Endothelial cell of hepatic sinusoid (primary cell): ENCODE data around the gene TVP23A.
"Not testable (repeated sequence)": the region's sequence is repeated elsewhere in the genome, so short reads cannot be mapped to it uniquely, and the experiment has no call there.

Experiments
- in situ Hi-C: cut with HindIII; loops from 2 replicates; pipeline ENCODE4 v1.10.0; 2017; ENCODE audit warnings: low sequenced_read_pairs

The TVP23A gene

DNA sequence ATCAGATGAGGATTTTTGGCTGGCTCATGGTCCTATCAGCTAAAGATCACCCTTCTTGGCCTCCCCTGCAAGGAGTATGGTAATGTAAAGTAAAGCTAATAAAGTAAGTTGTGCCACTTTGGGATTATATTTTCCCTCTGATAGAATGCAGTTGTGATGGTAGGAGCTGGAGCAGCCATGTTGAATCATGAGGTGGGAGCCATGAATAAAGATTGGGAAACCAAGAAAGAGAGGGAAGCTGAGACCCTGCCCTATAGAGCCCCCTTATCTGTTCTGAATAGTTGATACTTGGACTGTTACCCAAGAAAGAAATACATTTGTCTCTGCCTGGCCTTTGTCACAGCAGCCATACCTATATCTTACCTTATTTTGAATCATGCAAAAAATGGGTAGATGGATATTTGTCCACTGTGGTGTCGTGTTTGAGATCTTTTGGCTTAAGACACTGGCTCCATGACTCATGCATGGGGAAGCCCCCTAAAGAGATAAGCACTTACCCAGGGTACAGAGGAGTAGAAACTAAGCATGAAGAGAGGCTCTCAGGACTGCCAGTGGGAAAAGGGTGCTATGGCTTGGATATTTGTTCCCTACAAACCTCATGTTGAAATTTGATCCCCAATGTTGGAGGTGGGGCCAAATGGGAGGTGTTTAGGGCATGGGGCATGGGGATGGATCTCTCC lies 17.7 kb upstream of the TVP23A start:
- in situ Hi-C loops = no loop called here

DNA sequence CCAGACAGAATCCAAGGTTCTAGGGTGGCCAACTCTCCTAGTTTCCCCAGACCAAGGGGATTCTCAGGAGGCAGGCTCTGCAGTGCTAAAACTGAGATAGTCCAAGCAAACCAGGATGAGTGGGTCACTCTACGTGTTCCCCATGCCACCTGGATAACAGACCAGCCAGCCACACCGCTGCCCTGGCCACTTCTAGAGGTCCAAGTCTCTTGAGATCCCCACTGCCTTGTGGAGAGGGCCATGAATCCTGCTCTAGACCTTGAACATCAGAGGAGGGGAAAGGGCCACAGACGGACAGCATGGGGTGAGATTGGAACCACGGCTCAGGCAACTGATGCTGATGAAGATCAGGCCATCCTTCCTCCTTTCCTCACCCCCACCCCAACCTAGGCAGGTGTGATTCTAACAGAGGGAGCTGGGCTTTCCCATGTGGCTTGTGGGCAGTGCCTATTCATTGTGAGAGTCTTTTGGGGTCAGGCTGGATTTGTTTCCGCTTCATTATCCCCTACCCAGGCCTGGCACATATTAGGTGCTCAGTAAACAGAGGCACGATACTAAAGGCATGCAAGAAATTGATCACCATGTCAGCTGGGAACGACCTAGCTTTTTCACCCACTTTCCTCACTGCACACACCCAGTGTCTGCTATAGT lies 16.8 kb upstream of the TVP23A start:
- in situ Hi-C loops = no loop called here

DNA sequence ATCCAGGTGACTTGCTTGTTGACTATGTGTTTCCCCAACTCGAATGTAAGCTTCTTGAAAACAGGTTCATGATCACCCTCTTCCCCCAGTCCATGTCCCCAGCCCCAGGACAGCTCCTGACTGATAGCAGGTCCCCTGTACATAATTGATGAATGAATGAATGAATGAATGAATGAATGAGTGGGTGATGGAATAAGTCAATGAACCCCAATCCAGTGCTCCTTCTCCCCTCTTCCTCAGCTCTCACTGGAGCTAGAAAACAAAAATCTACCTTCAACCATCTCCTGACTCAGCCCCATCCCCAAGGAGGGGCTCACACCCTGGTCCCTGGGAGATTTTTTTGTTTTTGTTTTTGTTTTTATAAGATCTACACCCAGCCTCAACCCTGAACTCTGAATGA lies 16.2 kb upstream of the TVP23A start:
- in situ Hi-C loops = no loop called here

DNA sequence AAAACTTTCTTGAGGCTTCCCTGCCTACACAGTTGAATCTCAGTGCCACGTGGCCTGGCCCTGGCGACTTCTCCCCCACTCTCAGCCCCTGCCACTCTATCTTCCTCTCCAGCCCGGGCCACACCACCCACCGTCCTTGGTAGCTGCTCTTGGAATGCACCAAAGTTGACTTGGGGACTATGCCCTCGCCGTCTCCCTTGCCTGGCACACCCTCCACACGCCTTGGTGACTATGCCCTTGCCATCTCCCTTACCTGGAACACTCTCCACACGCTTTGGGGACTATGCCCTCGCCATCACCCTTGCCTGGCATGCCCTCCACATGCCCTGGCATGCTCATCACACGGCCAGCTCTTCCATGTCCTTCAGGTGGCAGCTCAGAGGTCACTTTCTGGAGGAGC lies 15.5 kb upstream of the TVP23A start:
- in situ Hi-C loops = no loop called here

DNA sequence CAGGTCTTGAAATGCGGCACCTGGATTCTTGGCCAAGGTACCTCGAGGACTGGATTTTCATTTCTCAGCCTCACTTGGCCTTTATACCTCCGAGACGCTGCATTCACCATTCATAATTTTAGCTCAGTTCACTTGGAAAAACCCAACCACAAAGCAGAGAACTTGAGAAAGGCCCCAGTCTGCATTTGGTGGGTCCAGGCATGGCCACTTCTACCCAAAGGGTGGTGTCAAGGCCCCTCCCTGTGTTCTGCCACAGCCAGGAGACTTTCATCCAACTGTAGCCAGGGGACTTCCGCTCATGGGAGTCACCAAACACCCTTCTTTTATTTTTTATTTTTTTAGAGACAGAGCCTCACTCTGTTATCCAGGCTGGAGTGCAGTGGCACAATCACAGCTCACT lies 14.7 kb upstream of the TVP23A start:
- in situ Hi-C loops = no loop called here

DNA sequence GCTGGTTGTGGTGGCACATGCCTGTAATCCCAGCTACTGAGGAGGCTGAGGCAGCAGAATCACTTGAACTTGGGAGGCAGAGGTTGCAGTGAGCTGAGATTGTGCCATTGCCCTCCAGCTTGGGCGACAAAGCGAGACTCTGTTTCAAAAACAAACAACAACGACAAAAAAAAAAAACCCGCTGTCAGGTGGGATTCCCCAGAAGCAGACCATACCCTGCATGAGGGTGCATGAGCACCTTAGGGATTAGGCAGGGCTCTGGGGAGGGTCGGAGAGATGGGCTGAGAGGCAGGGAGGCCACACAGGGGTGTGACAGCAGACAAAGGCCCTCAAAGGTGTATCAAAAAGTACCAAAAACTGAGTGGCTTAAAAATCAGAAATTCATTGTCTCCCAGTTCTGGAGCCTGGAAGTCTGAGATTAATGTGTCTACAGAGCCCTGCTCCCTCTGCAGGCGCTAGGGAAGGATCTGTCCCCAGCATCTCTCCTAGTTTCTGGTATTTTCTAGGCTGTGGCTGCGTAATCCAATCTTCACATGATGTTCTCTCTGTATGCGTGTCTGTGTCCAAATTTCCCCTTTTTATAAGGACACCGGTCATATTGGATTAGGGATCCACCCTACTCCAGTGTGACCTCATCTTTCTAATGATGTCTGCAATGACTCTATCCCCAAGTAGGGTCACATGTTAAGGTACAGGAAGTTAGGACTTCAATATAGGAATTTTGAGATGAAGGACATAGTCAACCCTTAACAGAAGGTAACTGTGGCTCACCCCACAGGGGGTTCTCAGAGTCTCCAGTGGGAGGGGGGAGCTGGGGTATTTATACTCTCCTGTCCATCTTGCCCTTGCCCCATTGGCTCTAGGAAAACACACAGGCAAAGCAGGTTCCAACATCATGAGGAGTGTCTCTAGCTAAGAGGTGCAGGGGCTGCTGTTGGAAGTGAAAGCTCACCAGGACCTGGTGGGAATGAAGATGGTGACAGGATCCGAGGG lies 13.6 kb upstream of the TVP23A start:
- in situ Hi-C loops = no loop called here

DNA sequence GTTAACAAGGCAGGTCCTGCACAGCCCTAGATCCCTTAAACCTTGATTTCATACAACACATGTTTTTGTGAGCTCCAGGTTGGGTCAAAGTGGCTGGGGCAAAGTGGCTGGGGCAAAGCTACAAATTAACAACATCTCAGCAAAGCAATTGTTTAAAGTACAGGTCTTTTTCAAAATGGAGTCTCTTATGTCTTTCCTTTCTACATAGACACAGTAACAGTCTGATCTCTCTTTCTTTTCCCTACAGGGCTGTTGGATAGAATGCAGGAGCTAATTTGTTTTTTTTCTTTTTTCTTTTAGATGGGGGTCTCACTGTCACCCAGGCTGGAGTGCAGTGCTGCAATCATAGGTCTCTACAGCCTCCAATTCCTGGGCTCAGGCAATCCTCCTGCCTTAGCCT lies 11.6 kb upstream of the TVP23A start:
- in situ Hi-C loops = not testable (repeated sequence)

DNA sequence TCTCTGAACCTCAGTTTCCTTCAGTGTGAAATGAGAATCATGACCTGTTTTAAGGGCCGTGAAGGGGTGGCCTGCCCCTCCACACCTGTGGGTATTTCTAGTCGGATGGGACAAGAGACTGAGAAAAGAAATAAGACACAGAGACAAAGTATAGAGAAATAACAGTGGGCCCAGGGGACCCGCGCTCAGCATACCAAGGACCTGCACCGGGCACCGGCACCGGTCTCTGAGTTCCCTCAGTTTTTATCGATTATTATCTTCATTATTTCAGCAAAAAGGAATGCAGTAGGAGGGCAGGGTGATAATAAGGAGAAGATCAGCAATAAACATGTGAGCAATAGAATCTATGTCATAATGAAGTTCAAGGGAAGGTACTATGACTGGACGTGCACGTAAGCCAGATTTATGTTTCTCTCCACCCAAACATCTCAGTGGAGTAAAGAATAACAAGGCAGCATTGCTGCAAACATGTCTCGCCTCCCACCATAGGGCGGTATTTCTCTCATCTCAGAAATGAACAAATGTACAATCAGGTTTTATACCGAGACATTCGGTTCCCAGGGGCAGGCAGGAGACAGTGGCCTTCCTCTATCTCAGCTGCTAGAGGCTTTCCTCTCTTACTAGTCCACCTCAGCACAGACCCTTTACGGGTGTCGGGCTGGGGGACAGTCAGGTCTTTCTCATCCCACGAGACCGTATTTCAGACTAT lies 10.9 kb upstream of the TVP23A start:
- in situ Hi-C loops = loop anchor here (5.0 kb wide), 1 partner anchor 82 kb away; no protein-coding TSS in a partner anchor

DNA sequence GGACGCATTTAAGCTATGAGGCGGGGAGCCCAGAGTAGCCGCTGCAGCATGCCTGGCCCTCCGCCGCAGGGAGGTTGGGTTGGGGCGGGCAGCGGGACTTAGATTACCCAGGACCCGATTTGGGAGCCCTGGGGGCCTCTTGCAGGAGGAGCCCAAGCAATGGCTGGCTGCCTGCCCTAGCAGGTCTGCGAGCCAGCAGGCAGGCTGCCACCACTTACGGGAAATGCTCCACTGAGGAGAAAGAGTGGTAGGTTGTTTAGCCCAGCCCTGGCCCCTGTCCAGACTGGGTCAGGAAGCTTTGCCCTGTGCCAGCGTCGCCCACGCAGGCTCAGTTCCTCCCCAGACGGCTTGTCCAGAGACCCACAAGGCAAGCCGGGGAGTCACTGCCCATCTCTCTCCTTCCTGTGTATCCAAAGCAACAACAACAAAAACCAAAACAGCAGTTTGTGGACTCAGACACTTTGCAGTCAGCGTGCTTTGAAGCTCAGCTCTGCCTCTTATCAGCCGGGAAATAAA lies 10.3 kb upstream of the TVP23A start:
- in situ Hi-C loops = loop anchor here (5.0 kb wide), 1 partner anchor 82 kb away; no protein-coding TSS in a partner anchor

DNA sequence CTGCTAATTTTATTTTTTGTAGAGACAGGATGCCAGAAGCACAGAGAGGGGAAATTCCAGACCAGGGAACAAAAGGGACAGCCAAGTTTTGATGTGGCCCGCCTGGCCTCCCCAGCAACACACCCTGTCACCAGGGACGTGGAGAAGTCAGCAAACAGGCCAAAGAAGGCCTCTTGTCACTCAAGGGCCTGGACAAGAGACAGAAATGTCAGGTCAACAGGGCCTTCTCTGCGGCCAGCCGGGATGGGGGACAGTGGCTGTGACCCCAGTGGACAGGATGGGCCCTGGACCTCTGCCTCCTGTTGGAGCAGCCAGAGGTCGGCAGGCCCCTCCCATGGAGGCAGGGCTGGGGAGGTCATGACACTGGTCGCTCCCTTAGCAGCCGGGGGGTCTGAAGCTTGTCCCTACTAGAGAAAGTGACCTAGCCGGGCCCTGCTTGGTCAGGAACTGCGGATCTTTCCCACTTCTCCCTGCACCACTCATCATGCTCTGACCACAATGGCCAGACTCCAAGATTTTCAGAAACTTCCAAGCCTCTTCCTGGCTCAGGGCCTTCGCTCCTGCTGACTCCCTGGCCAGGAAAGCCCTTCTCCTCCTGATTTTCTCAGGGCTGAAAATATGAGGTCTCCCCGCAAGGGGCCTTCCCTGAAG lies 9.2 kb upstream of the TVP23A start:
- in situ Hi-C loops = loop anchor here (5.0 kb wide), 1 partner anchor 81 kb away; no protein-coding TSS in a partner anchor

DNA sequence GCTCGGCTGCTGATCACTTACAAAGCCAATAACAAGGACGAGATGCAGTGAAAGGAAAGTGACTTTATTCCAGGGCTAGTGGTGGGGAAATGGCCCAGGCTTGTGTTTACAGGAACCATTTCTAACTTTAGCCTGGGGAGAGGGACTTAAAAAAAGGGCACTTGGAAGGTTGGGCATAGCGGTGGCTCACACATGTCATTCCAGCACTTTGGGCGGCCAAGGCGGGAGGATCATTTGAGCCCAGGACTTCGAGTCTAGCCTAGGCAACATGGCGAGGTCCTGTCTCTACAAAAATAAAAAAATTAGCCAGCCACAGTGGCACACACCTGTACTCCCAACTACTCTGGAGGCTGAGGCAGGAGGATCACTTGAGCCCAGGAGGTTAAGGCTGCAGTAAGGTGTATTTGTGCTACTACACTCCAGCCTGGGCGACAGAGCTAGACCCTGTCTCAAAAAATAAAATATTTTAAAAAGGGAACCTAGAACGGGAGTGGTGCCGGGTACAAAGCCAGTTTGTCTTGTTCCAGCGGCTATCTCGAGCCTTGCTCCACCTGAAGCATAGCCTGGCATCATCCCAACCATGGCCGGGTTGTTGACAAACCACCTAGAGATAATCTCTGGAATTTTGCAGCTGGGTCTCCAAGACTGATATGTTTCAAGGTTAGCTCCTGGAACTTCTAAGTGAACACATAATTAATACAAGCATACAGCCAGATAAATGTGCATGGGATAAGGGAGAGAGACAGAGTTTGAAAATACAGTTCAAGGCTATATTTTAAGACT lies 5.7 kb upstream of the TVP23A start:
- in situ Hi-C loops = no loop called here

DNA sequence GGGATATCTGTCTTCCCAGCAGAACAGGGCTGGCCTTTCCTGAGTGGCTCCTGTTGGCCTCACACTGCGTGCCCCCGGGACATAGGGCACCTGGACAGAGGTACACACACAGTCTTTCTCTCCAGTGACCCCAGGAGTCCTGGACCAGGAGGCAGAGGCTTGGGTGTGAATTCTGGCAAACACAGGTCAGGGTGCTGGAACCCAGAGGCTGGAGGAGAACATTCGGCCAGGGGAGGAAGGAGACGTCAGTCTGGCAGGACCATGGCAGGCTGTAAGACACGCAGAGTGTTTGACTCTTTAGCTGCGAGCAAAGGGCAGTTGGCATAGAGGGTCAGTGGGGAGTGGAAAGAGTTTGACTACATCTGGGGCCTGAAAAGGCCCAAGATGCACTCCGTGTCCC lies 4.1 kb upstream of the TVP23A start:
- in situ Hi-C loops = no loop called here

DNA sequence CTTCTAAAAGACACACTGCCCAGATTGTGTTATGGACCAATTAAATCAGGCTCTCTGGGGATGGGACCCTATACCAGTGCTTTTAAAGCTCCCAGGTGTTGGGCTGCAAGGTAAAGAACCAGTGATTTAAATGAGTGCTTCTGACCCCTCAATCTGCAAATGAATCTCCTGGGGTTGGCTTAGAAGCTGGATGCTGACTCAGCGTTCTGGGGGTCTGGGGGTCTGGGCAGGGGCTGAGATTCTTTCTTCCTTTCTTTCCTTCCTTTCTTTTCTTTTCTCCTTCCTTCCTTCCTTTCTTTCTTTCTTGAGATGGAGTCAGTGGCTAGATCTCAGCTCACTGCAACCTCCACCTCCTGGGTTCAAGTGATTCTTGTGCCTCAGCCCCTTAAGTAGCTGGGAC lies 2.0 kb upstream of the TVP23A start:
- in situ Hi-C loops = no loop called here

DNA sequence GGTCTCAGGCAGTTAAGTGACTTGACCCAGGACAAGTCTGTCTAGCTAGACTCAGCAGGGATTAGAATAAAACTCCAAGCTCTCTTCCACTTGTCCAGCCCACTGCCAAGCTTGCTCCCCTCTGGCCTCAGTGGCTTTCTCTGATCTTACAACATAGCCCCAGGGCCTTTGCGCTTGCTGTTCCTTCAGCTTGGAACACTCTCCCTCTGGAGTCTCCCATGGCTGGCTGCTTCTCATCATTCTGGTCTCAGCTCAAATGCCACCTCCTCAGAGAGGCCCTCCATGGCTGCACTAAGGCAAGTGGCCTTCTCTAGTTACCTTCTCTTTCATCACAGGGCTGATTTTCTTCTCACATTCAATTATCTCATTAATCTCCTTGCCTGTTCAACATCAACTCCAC lies 1.1 kb downstream of the TVP23A start:
- in situ Hi-C loops = no loop called here

DNA sequence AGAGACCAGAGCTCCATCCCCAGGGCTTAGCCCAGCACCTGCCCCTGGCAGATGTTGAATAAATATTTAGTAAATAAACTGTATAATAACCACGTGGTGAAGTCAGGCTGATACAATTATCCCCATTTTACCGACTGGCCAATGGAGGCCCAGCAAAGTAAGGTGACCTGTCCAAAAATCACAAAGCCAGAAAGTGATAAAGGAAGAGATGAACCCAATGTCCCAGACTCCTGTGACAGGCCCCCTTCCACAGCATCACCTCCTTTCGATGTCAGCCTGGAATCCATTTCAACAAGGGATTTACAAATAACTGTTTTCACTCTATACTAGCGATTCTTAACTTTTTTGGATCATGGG lies 5.5 kb downstream of the TVP23A start:
- in situ Hi-C loops = no loop called here

DNA sequence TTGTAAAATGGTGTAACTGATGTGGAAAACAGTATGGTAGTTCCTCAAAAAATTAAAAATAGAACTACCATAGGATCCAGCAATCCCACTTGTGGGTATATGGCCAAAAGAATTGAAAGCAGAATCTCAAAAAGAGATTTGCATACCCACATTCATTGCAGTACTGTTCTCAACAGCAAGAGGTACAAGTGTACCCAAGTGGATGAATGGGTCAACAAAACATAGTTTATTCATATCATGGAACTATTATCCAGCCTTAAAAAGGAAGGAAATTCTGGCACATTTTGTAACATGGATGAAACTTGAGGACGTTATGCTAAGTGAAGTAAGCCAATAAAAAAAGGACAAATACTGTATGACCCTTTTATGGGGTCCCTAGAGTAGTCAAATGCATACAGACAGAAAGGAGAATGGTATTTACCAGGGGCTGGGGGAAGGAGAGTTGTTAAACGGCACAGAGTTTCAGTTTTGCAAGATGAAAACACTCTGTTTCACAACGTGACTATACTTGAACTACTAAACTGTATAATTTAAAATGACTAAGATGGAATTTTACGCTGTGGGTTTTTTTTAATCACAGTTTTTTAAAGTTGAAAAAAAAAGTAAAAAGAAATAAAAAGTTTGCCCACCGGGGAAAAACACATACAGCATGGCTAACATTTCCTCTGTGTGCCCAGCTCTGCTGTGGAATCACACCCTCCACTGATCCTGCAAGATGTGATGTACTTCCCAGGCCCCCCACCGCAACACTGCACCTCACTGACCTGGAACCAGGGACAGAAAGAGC lies 6.1 kb downstream of the TVP23A start:
- in situ Hi-C loops = no loop called here

DNA sequence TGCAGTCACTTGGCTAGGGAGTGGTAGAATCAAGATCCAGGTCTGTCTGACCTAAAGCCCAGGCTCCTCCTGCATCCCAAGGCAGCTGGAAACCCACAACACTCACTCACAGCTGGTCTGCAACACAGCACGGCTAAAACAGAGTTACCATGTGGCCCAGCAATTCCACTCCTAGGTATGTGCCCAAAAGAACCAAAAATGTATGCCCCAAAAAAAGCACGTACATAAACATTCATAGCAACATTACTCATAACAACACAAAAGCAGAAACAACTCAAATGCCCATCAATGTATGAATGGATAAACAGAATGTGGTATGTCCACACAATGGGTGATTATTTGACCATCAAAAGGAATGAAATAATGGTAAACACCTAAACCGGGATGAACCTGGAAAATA lies 8.9 kb downstream of the TVP23A start:
- in situ Hi-C loops = no loop called here

DNA sequence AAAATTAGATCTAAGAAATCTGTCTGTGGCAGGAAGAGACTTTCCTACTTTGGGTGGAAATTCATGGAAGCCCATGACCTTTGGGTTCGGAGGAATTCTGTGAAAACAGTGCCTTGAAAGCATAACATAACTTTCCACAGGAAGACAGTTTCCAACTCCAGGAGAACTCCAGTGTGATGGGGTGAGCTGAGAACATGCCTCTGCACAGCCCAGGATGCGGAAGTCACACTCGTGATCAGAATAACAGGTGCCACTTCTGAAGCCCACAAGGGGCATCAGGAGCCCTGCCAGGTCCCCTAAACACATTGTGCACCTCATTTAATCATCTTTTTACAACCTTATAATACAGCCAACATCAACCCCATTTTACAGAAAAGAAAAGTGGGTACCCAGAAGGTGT lies 9.7 kb downstream of the TVP23A start:
- in situ Hi-C loops = no loop called here

DNA sequence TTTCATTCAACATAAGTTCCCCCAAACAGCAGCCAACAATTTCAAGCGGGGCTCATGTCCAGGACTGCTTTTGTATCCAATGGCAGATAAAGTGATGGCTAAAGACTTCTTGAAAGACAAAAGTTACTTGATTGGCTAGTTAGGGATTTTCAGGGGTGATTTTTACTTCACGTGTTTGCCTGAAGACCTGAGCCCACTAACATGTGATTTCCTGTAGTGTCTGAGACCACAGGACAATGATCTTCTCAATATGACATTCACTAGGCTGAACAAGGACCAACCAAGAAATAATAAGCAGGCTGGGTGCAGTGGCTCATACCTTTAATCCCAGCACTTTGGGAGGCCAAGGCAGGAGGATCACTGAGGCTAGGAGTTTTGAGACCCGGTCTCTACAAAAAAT lies 10.4 kb downstream of the TVP23A start:
- in situ Hi-C loops = no loop called here
